ENCODE measurements around the gene LTBP1.
"Not testable (repeated sequence)": the region's sequence is repeated elsewhere in the genome, so short reads cannot be mapped to it uniquely, and the experiment has no call there.

The LTBP1 gene

GRCh38 chr2:33153008-33153407 lies 206.3 kb downstream of the LTBP1 start:
- DNase-seq = no peak

DNA sequence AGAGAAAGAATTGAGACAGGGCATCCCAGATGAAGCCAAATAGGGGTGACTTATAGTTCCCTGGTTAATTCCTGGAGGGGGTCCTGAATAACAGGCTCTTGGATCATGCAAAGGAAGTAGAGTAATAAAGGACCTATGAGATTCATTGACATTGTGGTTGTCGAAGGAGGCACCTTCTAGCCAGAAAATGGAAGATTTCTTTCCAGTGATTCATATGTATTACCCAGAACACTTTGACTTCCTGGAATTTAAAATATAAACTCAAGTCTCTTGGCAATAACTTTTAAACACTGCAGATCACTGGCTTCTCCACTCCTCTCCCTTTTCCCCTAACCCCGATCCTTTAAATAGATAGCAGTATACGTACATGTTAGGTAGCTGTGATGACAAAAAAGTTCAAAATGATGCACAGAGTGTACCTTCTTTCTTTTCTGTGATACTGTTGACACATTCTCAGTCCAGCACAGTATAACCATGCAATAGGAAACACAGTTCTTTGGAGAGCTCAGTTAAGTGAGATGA lies 211.8 kb downstream of the LTBP1 start:
- DNase-seq = no peak

- DNase-seq = no peak
These were observed 213.4 kb downstream of the LTBP1 start for GRCh38 chr2:33160191-33160590.

GRCh38 chr2:33166287-33166881 lies 219.6 kb downstream of the LTBP1 start:
- no peak for DNase-seq

GRCh38 chr2:33167622-33168245 lies 221.0 kb downstream of the LTBP1 start:
- no peak for DNase-seq

DNA sequence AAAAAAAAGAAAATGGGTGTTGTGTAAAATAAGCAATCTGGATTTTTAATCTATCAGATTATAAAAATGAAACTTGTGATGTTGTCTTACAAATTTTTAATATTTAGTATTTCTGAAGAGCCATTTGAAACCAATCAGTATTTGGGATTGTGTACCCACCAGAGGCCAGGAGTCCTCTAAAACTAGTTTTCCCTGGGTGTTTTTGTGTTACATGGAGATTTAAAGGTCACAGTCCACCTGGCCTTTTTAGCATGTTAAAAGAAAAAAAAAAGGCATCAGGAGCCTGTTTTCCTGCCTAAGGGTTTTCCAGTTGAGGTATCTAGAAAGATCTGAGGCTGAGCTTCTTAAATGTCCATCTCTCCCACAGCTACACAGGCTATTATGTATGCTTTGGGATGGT lies 221.7 kb downstream of the LTBP1 start:
- no peak for DNase-seq

DNA sequence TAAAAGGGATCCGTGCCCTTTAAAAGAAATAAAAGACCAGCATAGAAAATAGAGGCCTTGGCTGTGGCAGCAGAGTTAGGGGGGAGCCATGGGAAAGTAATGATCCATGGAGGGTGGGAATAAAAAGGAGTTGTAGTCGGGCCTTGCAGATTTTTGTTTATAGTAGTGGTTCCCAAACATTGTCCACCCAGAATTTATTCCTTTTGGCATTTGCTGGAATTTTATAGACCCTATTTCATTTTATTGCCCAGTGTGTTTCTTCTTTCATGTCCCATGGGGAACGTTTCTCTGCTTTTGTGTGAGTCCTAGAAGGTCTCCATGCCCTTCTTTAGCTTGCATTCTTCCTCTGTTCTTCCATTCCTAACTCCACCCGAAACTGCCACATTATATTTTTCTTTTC lies 222.2 kb downstream of the LTBP1 start:
- no peak for DNase-seq

DNA sequence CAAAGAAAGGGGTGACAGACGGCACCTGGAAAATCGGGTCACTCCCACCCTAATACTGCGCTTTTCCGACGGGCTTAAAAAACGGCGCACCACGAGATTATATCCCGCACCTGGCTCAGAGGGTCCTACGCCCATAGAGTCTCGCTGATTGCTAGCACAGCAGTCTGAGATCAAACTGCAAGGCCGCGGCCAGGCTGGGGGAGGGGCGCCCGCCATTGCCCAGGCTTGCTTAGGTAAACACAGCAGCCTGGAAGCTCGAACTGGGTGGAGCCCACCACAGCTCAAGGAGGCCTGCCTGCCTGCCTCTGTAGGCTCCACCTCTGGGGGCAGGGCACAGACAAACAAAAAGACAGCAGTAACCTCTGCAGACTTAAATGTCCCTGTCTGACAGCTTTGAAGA lies 223.5 kb downstream of the LTBP1 start:
- DNase-seq = not testable (repeated sequence)

DNA sequence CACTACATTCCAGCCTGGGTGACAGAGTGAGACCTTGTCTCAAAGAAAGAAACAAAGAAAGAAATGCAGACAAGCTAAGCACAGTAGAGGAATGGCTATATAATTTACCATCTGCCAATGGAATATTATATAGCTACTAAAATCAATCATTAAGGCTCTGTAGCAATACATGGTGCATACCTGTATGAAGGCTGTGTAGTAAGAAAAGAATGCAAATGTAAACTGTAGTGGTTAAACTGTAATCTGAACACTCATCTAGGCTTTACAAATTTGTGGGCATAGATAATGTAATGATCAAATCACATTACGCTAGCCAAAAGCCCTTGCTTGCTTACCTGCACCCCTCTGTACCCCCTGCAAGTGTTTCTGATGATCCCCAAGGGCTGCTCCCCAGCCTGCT lies 230.9 kb downstream of the LTBP1 start:
- DNase-seq = no peak

GRCh38 chr2:33178209-33178608 lies 231.5 kb downstream of the LTBP1 start:
- no peak for DNase-seq

DNA sequence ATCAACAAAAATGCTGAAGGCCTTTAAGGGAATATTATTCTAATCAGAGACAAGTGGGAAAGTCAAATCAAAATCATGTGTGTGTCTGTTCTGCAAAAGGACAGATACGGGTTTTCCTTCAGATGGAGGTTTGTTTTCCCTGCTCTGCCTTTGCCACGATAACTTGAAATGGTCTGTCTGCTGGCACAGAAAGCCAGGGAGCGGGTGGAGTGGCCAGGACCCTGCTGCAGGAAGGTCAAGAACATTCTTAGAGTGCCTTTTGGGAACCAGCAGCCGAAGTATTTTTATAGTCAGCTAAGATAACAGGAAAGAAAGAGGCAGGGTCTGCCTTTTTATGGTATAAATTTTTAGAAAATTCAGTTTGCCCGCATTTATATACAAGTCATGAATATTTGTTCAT lies 234.2 kb downstream of the LTBP1 start:
- no peak for DNase-seq

- DNase-seq = no peak
These were observed 234.7 kb downstream of the LTBP1 start for GRCh38 chr2:33181466-33181865.

GRCh38 chr2:33184041-33184440 lies 237.3 kb downstream of the LTBP1 start:
- no peak for DNase-seq

DNA sequence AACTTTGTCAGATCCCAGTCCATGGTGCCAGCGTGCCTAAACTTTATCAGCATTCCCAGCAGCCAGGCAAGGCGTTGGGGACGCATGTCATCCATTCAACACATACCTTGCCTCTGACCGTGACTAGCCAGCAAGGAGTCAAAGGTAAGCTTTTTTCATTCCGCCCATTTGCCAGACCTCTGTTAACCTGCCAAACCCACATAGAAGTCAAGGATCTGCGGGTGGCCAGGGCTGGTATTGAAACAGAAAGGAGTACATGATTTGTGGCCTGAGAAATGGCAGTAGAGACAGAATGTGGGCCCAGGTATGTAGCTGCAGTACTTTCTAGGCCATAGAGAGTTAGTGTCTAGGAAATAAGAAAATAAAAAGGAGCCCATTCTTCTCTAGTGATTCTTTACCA lies 240.2 kb downstream of the LTBP1 start:
- DNase-seq = no peak

- DNase-seq = no peak
These were observed 242.0 kb downstream of the LTBP1 start for GRCh38 chr2:33188799-33189198.

- DNase-seq = no peak
These were observed 243.7 kb downstream of the LTBP1 start for GRCh38 chr2:33190393-33190937.

- no peak for DNase-seq
These were observed 249.1 kb downstream of the LTBP1 start for GRCh38 chr2:33195891-33196290.

- no peak for DNase-seq
These were observed 249.9 kb downstream of the LTBP1 start for GRCh38 chr2:33196700-33197099.

DNA sequence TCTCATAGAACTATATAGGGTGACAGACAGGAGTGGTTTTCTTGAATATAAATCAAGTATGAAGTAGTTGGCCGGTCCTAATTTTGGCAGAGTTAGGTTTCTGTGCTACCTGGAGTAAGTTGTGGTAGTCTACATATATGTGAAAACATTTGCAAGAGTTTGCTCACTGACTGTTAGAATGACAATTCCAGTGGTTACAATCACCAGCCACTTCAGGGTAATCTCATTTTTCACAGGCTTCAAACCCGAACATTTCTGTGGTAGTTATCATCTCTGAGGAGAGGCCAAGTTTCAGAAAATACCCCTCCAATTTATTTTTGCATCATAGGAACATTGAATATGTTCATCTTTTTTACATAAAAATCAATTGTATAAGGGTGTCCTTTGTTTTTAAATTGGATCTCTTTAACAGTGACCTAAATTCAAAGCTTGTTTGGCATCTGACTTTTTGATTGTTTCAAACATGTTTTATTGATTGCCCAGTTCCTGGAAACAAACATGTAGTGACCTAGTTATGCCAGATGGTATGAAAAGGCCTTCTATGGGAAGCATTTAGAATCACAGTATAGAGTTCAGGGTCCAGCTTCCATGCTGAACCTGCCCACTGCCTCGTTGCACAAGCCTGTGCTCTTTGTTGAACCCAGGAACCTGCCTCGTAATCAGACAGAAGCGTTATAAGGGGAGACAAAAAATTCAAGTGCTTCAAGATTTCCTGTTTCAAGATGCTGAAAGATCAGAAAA lies 250.6 kb downstream of the LTBP1 start:
- no peak for DNase-seq

- DNase-seq = no peak
These were observed 256.1 kb downstream of the LTBP1 start for GRCh38 chr2:33202641-33203522.

GRCh38 chr2:33204945-33205344 lies 258.2 kb downstream of the LTBP1 start:
- DNase-seq = no peak

- DNase-seq = no peak
These were observed 259.1 kb downstream of the LTBP1 start for GRCh38 chr2:33205693-33206434.

Data from CD4-positive, alpha-beta T cell treated with Interleukin-6 for 4 hours (primary cell).